ENCODE data around the gene KNL1. TPM values are rescaled to one million over a fixed set of nuclear protein-coding genes. Genes with fewer than 3 reads are reported as not detected.

The KNL1 gene
- total and polyA plus RNA-seq, 8 donors = 0.50 to 57.8 (median 1.8) TPM

DNA sequence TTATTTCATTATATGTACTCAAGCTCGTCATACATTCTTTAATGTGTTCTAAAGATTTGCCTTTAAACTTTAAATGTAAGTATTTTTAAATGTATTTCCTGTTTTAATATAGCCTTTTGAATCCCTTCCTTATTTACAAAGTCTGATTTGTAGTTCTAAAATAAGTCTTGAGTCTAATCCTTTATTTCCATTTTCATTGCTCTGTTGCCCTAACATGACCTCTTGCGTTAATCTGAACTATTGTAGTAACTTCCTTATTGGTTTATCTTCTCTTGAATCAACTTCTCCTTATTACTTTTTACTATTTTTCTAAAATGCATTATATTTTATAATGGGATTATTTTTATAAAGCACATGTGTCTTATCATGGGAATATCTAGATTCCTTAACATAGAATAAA, 24.0 kb downstream of the KNL1 start:
- H3K9me3 ChIP-seq = no peaks in the 10 kb centered on the region
- TF ChIP-seq POLR2AphosphoS5 (IDR thresholded peaks at IDR 0.05) (no peak), EP300 (IDR thresholded peaks at IDR 0.05) (no peak), POLR2A (IDR thresholded peaks at IDR 0.05) (no peak)
- TF ChIP-seq, protein P1, sequence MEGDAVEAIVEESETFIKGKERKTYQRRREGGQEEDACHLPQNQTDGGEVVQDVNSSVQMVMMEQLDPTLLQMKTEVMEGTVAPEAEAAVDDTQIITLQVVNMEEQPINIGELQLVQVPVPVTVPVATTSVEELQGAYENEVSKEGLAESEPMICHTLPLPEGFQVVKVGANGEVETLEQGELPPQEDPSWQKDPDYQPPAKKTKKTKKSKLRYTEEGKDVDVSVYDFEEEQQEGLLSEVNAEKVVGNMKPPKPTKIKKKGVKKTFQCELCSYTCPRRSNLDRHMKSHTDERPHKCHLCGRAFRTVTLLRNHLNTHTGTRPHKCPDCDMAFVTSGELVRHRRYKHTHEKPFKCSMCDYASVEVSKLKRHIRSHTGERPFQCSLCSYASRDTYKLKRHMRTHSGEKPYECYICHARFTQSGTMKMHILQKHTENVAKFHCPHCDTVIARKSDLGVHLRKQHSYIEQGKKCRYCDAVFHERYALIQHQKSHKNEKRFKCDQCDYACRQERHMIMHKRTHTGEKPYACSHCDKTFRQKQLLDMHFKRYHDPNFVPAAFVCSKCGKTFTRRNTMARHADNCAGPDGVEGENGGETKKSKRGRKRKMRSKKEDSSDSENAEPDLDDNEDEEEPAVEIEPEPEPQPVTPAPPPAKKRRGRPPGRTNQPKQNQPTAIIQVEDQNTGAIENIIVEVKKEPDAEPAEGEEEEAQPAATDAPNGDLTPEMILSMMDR (IDR thresholded peaks at IDR 0.05) = no peak
- WGBS, 5 donors = 61 to 80% (median 76%) methylated on average over 2 of the region's 2 CpGs
- H3K4me1 ChIP-seq = no peaks in the 10 kb centered on the region
- no peak overlapping the region for H3K4me3 ChIP-seq
- no peaks in the 10 kb centered on the region for H3K27me3 ChIP-seq
- DNase-seq = no peak
- peaks cover 0 to 7% (median 0%) of the 10 kb centered on the region in 4 donors for H3K36me3 ChIP-seq
- H3K27ac ChIP-seq = no peak overlapping the region
- intact Hi-C loops (cut with DNase I; ENCODE audit: low total_unique reads) = no loop called here

DNA sequence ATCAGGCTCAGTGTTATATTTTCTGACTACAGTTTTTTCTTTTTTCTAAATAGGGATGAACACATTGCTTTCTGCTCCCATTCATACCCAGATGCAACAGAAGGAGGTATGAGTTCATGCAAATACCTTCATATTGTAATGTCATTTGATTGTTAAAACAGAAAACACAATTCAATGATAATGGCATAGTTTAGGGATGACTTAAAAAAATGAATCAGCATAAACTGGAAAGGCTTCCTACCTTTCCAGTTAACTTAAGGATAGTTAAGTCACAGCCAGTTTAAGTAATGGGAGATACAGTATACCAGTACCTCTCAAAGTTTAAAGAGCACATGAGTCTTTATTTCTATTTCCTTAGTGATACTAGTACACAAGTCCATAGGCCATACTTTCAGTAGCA, 24.9 kb downstream of the KNL1 start:
- DNase-seq = no peak
- no peak overlapping the region for H3K27ac ChIP-seq
- H3K4me1 ChIP-seq = no peaks in the 10 kb centered on the region
- H3K4me3 ChIP-seq = no peak overlapping the region
- H3K27me3 ChIP-seq = no peaks in the 10 kb centered on the region
- H3K9me3 ChIP-seq = no peaks in the 10 kb centered on the region
- H3K36me3 ChIP-seq = peaks cover 0 to 7% (median 0%) of the 10 kb centered on the region in 4 donors
- intact Hi-C loops (cut with DNase I; ENCODE audit: low total_unique reads) = no loop called here
- TF ChIP-seq, protein P1 (IDR thresholded peaks at IDR 0.05) = no peak
- no peak for TF ChIP-seq EP300 (IDR thresholded peaks at IDR 0.05)
- no peak for TF ChIP-seq POLR2AphosphoS5 (IDR thresholded peaks at IDR 0.05)
- no peak for TF ChIP-seq POLR2A (IDR thresholded peaks at IDR 0.05)

DNA sequence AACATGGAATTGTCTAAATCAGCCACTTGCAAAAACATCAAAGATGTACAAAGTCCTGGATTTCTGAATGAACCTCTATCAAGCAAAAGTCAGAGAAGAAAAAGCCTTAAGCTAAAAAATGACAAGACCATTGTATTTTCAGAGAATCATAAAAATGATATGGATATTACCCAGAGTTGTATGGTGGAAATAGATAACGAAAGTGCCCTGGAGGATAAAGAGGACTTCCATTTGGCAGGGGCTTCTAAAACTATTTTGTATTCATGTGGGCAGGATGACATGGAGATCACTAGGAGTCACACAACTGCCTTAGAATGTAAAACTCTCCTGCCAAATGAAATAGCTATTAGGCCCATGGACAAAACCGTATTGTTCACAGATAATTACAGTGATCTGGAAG, 29.3 kb downstream of the KNL1 start:
- H3K36me3 ChIP-seq = peaks cover 0 to 7% (median 0%) of the 10 kb centered on the region in 4 donors
- no peaks in the 10 kb centered on the region for H3K9me3 ChIP-seq
- intact Hi-C loops (cut with DNase I; ENCODE audit: low total_unique reads) = no loop called here
- no peak for DNase-seq
- no peaks in the 10 kb centered on the region for H3K27me3 ChIP-seq
- no peak overlapping the region for H3K27ac ChIP-seq
- no peaks in the 10 kb centered on the region for H3K4me1 ChIP-seq
- WGBS, 5 donors = 79 to 90% (median 87%) methylated on average over 2 of the region's 2 CpGs
- TF ChIP-seq, protein P1 (IDR thresholded peaks at IDR 0.05) = no peak
- TF ChIP-seq EP300 (IDR thresholded peaks at IDR 0.05) (no peak), POLR2A (IDR thresholded peaks at IDR 0.05) (no peak), POLR2AphosphoS5 (IDR thresholded peaks at IDR 0.05) (no peak)
- no peak overlapping the region for H3K4me3 ChIP-seq

DNA sequence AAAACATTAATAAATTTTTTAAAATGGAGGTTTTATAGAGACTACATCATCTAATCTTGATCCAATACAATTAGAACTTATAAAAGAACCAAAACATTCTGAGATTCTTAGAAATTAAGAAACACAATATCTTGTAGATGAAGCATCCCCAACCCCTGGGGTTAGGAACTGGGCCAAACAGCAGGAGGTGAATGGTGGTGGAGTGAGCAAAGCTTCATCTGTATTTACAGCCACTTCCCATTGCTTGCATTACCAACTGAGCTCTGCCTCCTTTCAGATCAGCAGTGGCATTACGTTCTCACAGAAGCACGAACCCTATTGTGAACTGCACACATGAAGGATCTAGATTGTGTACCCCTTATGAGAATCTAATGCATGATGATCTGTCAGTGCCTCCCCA, 36.3 kb downstream of the KNL1 start:
- Histone ChIP-seq H3K4me3 (no peak overlapping the region), H3K9me3 (no peaks in the 10 kb centered on the region), H3K4me1 (no peaks in the 10 kb centered on the region), H3K27me3 (no peaks in the 10 kb centered on the region), H3K27ac (no peak overlapping the region), H3K36me3 (no peaks in the 10 kb centered on the region)
- 85 to 98% (median 98%) methylated on average over 2 of the region's 2 CpGs for WGBS, 5 donors
- TF ChIP-seq EP300 (IDR thresholded peaks at IDR 0.05) (no peak), POLR2A (IDR thresholded peaks at IDR 0.05) (no peak), POLR2AphosphoS5 (IDR thresholded peaks at IDR 0.05) (no peak)
- TF ChIP-seq, protein P1 (IDR thresholded peaks at IDR 0.05) = no peak
- DNase-seq = no peak
- intact Hi-C loops (cut with DNase I; ENCODE audit: low total_unique reads) = no loop called here

Measured in stomach (tissue), 9 donors.